Naive thymus-derived CD4-positive, alpha-beta T cell (primary cell): ENCODE data around the gene EXOSC7. TPM values are rescaled to one million over a fixed set of nuclear protein-coding genes. Genes with fewer than 3 reads are reported as not detected.
"Not testable (repeated sequence)": the region's sequence is repeated elsewhere in the genome, so short reads cannot be mapped to it uniquely, and the experiment has no call there.

Experiments used
- ATAC-seq: fragments of 150-1000 bp; cut with Tn5 transposase; 2 replicates; pipeline ENCODE4 v1.10.0; 2021; ENCODE audit warnings: mild to moderate bottlenecking, moderate library complexity
- CTCF ChIA-PET: fragments of 350-600 bp; sonication (Branson Sonifier 250); formaldehyde crosslinking; loops from one replicate; lab custom pipeline; 2021; ENCODE audit warnings: antibody characterized with exemption; lab: Charles Lee
- POLR2A ChIA-PET: fragments of 350-600 bp; sonication (Branson Sonifier 250); formaldehyde crosslinking; loops from one replicate; lab custom pipeline; 2021; ENCODE audit warnings: antibody characterized with exemption, inconsistent platforms; lab: Charles Lee
- DNase-seq, 9 donors: peaks; one replicate each; pipeline versions ENCODE4 v3.0.0 to v3.0.0-alpha.2; 2020 to 2022; ENCODE audit warnings: mixed read lengths in 1 of 9
- H3K27ac ChIP-seq: one replicate; pipeline ENCODE4 v1.7.0; 2013; ENCODE audit warnings: mild to moderate bottlenecking, low read depth, low read length, moderate library complexity
- H3K27me3 ChIP-seq, 2 donors: one replicate each; pipeline ENCODE4 v1.7.0; 2013; ENCODE audit warnings: low read length in 2 of 2, mild to moderate bottlenecking in 2 of 2, moderate library complexity in 2 of 2; ENCODE audit not compliant: control insufficient read depth in 2 of 2, insufficient read depth in 2 of 2
- H3K36me3 ChIP-seq, 3 experiments: 1 replicate in 2 of 3; 2 replicates in 1 of 3; pipeline ENCODE4 v1.7.0; 2013; ENCODE audit warnings: low read length in 3 of 3, mild to moderate bottlenecking in 3 of 3, moderate library complexity in 1 of 3; ENCODE audit not compliant: insufficient read depth in 3 of 3, control insufficient read depth in 2 of 3
- H3K4me1 ChIP-seq, 2 donors: one replicate each; pipeline ENCODE4 v1.7.0; 2013; ENCODE audit warnings: low read length in 2 of 2, mild to moderate bottlenecking in 2 of 2, moderate library complexity in 1 of 2; ENCODE audit not compliant: control insufficient read depth in 2 of 2, insufficient read depth in 2 of 2
- H3K4me3 ChIP-seq: 2 replicates; pipeline ENCODE4 v1.7.0; 2013; ENCODE audit warnings: mild to moderate bottlenecking, low read length
- H3K9me3 ChIP-seq, 3 experiments: 1 replicate in 2 of 3; 2 replicates in 1 of 3; pipeline ENCODE4 v1.7.0; 2013; ENCODE audit warnings: low read length in 3 of 3; ENCODE audit not compliant: control insufficient read depth in 2 of 3
- H3K27ac Mint-ChIP-seq, 9 donors: one replicate each; pipeline ENCODE4 v1.8.0; 2020 to 2022; ENCODE audit warnings: mixed read lengths in 9 of 9, mild to moderate bottlenecking in 8 of 9, moderate library complexity in 5 of 9, inconsistent platforms in 2 of 9
- H3K27me3 Mint-ChIP-seq, 5 donors: one replicate each; pipeline ENCODE4 v1.8.0; 2021 to 2022; ENCODE audit warnings: mixed read lengths in 5 of 5, mild to moderate bottlenecking in 1 of 5
- H3K36me3 Mint-ChIP-seq, 5 donors: one replicate each; pipeline ENCODE4 v1.8.0; 2020 to 2022; ENCODE audit warnings: mixed read lengths in 5 of 5, mild to moderate bottlenecking in 3 of 5, inconsistent platforms in 1 of 5
- H3K4me1 Mint-ChIP-seq, 7 donors: one replicate each; pipeline ENCODE4 v1.8.0; 2020 to 2022; ENCODE audit warnings: mixed read lengths in 7 of 7, mild to moderate bottlenecking in 3 of 7, inconsistent platforms in 1 of 7
- H3K4me3 Mint-ChIP-seq, 10 donors: one replicate each; pipeline ENCODE4 v1.8.0; 2020 to 2022; ENCODE audit warnings: mild to moderate bottlenecking in 10 of 10, mixed read lengths in 10 of 10, moderate library complexity in 6 of 10, inconsistent platforms in 2 of 10
- H3K9me3 Mint-ChIP-seq, 11 donors: one replicate each; pipeline ENCODE4 v1.8.0; 2020 to 2022; ENCODE audit warnings: mixed read lengths in 11 of 11, mild to moderate bottlenecking in 4 of 11, inconsistent platforms in 1 of 11, moderate library complexity in 1 of 11
- intact Hi-C, 2 donors: fragments of 100-400 bp; cut with micrococcal nuclease; formaldehyde crosslinking; loops; one replicate each; pipeline ENCODE4 v1.15.1; 2023
- polyA plus RNA-seq, 2 donors: library from polyadenylated mRNA; unstranded; fragments of 300-500 nt; fragmentation: Illumina TruSeq; gene quantifications; one replicate each; pipeline ENCODE4 v1.2.3, GENCODE V29; 2021
- total RNA-seq, 6 experiments: library from RNA in 5 of 6; stranded (reverse) in 5 of 6; gene quantifications; 1 replicate in 5 of 6; 2 replicates in 1 of 6; pipeline ENCODE4 v1.2.3 and lab custom pipeline; 2021 to 2026

Gene EXOSC7
- total and polyA plus RNA-seq, 7 experiments from 2014 or later = 30.7 to 59.4 (median 48.4) TPM

GRCh38 chr3:45043728-45044299, 67.8 kb downstream of the EXOSC7 start:
- intact Hi-C loops = loop anchor here in 1 of 2 donors (5.0 kb wide), 2 partner anchors 63 to 298 kb away; no protein-coding TSS in a partner anchor
- no peak overlapping the region for H3K4me3 ChIP-seq
- H3K27me3 ChIP-seq = no peaks in the 10 kb centered on the region

GRCh38 chr3:45048244-45048643, 72.2 kb downstream of the EXOSC7 start:
- no peaks in the 10 kb centered on the region for H3K36me3 Mint-ChIP-seq
- DNase-seq = no peak
- H3K27me3 ChIP-seq = no peaks in the 10 kb centered on the region
- H3K9me3 Mint-ChIP-seq = peaks cover 0 to 2% (median 0%) of the 10 kb centered on the region in 11 donors
- no peaks in the 10 kb centered on the region for H3K36me3 ChIP-seq
- H3K27ac ChIP-seq = no peak overlapping the region
- no peaks in the 10 kb centered on the region for H3K4me1 ChIP-seq
- H3K27me3 Mint-ChIP-seq = peaks cover 12 to 45% (median 20%) of the 10 kb centered on the region in 5 donors
- H3K27ac Mint-ChIP-seq = no peak overlapping the region
- no peak overlapping the region for H3K4me3 Mint-ChIP-seq
- POLR2A ChIA-PET = interaction anchor here (0.5 to 0.7 kb wide), 2 partner anchors 113 to 353 kb away, joined by 3 to 6 read pairs; no protein-coding TSS in a partner anchor
- ATAC-seq = no peak
- intact Hi-C loops = no loop called here
- no peaks in the 10 kb centered on the region for H3K4me1 Mint-ChIP-seq
- H3K9me3 ChIP-seq = no peaks in the 10 kb centered on the region
- H3K4me3 ChIP-seq = no peak overlapping the region
- CTCF ChIA-PET = interaction anchor here (17.3 kb wide), 1 partner anchor 161 kb away, joined by 379 read pairs; no protein-coding TSS in a partner anchor

More at GRCh38 chr3:45043728-45044299, 67.8 kb downstream of the EXOSC7 start:
- H3K4me3 Mint-ChIP-seq = no peak overlapping the region
- peaks cover 2 to 24% (median 23%) of the 10 kb centered on the region in 7 donors for H3K4me1 Mint-ChIP-seq
- H3K27ac Mint-ChIP-seq = no peak overlapping the region
- DNase-seq = no peak
- H3K27me3 Mint-ChIP-seq = peaks cover 4 to 36% (median 11%) of the 10 kb centered on the region in 5 donors
- no peak for ATAC-seq
- POLR2A ChIA-PET = no interaction called here
- peaks cover 0 to 15% of the 10 kb centered on the region in 2 donors for H3K4me1 ChIP-seq
- no peaks in the 10 kb centered on the region for H3K9me3 Mint-ChIP-seq
- H3K36me3 Mint-ChIP-seq = no peaks in the 10 kb centered on the region
- CTCF ChIA-PET = interaction anchor here (1.2 to 17.3 kb wide), 4 partner anchors 12 to 613 kb away, joined by 4 to 379 read pairs (median 5); no protein-coding TSS in a partner anchor
- no peaks in the 10 kb centered on the region for H3K36me3 ChIP-seq
- H3K27ac ChIP-seq = no peak overlapping the region
- H3K9me3 ChIP-seq = no peaks in the 10 kb centered on the region

GRCh38 chr3:45049807-45050206, 73.8 kb downstream of the EXOSC7 start:
- Histone ChIP-seq H3K4me1 (no peaks in the 10 kb centered on the region), H3K4me3 (no peak overlapping the region), H3K27me3 (no peaks in the 10 kb centered on the region), H3K9me3 (no peaks in the 10 kb centered on the region), H3K36me3 (no peaks in the 10 kb centered on the region), H3K27ac (no peak overlapping the region)
- intact Hi-C loops = no loop called here
- no peak overlapping the region for H3K27ac Mint-ChIP-seq
- H3K9me3 Mint-ChIP-seq = peaks cover 0 to 2% (median 0%) of the 10 kb centered on the region in 11 donors
- ATAC-seq (no peak), DNase-seq (no peak)
- H3K36me3 Mint-ChIP-seq = no peaks in the 10 kb centered on the region
- no peak overlapping the region for H3K4me3 Mint-ChIP-seq
- peaks cover 12 to 45% (median 20%) of the 10 kb centered on the region in 5 donors for H3K27me3 Mint-ChIP-seq
- ChIA-PET POLR2A (no interaction called here), CTCF (interaction anchor here (0.6 to 1.0 kb wide), 2 partner anchors 9 to 97 kb away, joined by 3 read pairs; no protein-coding TSS in a partner anchor)
- peaks cover 0 to 14% (median 0%) of the 10 kb centered on the region in 7 donors for H3K4me1 Mint-ChIP-seq

GRCh38 chr3:45051685-45052084, 75.6 kb downstream of the EXOSC7 start:
- no peak overlapping the region for H3K4me3 Mint-ChIP-seq
- intact Hi-C loops = no loop called here
- Histone ChIP-seq H3K4me1 (no peaks in the 10 kb centered on the region), H3K9me3 (no peaks in the 10 kb centered on the region), H3K4me3 (no peak overlapping the region), H3K36me3 (no peaks in the 10 kb centered on the region), H3K27me3 (no peaks in the 10 kb centered on the region), H3K27ac (no peak overlapping the region)
- peaks cover 9 to 35% (median 17%) of the 10 kb centered on the region in 5 donors for H3K27me3 Mint-ChIP-seq
- peak overlapping the region in 1 of 9 donors; percentile 82 for H3K27ac Mint-ChIP-seq
- ChIA-PET CTCF (interaction anchor here (2.3 kb wide), 1 partner anchor 158 kb away, joined by 6 read pairs; no protein-coding TSS in a partner anchor), POLR2A (no interaction called here)
- no peak for ATAC-seq
- peaks cover 0 to 20% (median 0%) of the 10 kb centered on the region in 7 donors for H3K4me1 Mint-ChIP-seq
- no peaks in the 10 kb centered on the region for H3K36me3 Mint-ChIP-seq
- DNase-seq = no peak
- H3K9me3 Mint-ChIP-seq = peaks cover 0 to 2% (median 0%) of the 10 kb centered on the region in 11 donors

GRCh38 chr3:45053805-45054195, 77.8 kb downstream of the EXOSC7 start:
- Mint-ChIP-seq H3K4me3 (peak overlapping the region in 1 of 10 donors; percentile 13), H3K27ac (peak overlapping the region in 1 of 9 donors; percentile 26), H3K4me1 (peaks cover 0 to 30% (median 0%) of the 10 kb centered on the region in 7 donors), H3K27me3 (peaks cover 9 to 25% (median 13%) of the 10 kb centered on the region in 5 donors)
- H3K9me3 ChIP-seq, H3K4me3 ChIP-seq, H3K9me3 Mint-ChIP-seq, H3K27ac ChIP-seq, H3K27me3 ChIP-seq, H3K4me1 ChIP-seq, H3K36me3 ChIP-seq, ATAC-seq, DNase-seq, H3K36me3 Mint-ChIP-seq: not testable (repeated sequence)
- CTCF ChIA-PET = interaction anchor here (1.8 kb wide), 1 partner anchor 13 kb away, joined by 5 read pairs; no protein-coding TSS in a partner anchor
- POLR2A ChIA-PET = interaction anchor here (0.7 kb wide), 1 partner anchor 15 kb away, joined by 4 read pairs; no protein-coding TSS in a partner anchor
- intact Hi-C loops = loop anchor here in 1 of 2 donors (2.0 kb wide), 1 partner anchor 13 kb away; no protein-coding TSS in a partner anchor

- Mint-ChIP-seq H3K9me3 (peaks cover 0 to 2% (median 0%) of the 10 kb centered on the region in 11 donors), H3K27ac (no peak overlapping the region), H3K36me3 (peaks cover 0 to 1% (median 0%) of the 10 kb centered on the region in 5 donors), H3K27me3 (peaks cover 8 to 20% (median 8%) of the 10 kb centered on the region in 5 donors), H3K4me3 (peak overlapping the region in 1 of 10 donors; percentile 13), H3K4me1 (peaks cover 0 to 30% (median 0%) of the 10 kb centered on the region in 7 donors)
- ChIA-PET CTCF (interaction anchor here (1.8 kb wide), 1 partner anchor 13 kb away, joined by 5 read pairs; no protein-coding TSS in a partner anchor), POLR2A (no interaction called here)
- ATAC-seq = no peak
- Histone ChIP-seq H3K27me3 (no peaks in the 10 kb centered on the region), H3K9me3 (no peaks in the 10 kb centered on the region), H3K4me1 (no peaks in the 10 kb centered on the region), H3K4me3 (no peak overlapping the region), H3K36me3 (no peaks in the 10 kb centered on the region), H3K27ac (no peak overlapping the region)
- DNase-seq = no peak
- intact Hi-C loops = loop anchor here in 1 of 2 donors (2.0 kb wide), 1 partner anchor 14 kb away; no protein-coding TSS in a partner anchor
Observed at GRCh38 chr3:45054196-45054857, 78.3 kb downstream of the EXOSC7 start.
